Brain microvascular endothelial cell (primary cell): ENCODE results near the gene ZYX.

Experiments used
- DNase-seq: peaks from one replicate; pipeline ENCODE4 v3.0.0-alpha.2; 2020
- H3K27ac ChIP-seq: fragments of 250-450 bp; sonication (Bioruptor Pico); 2 replicates; pipeline ENCODE4 v1.5.1; 2020; ENCODE audit warnings: mild to moderate bottlenecking, moderate library complexity
- H3K27me3 ChIP-seq: fragments of 250-450 bp; sonication (Bioruptor Pico); replicated peaks from 2 replicates; pipeline ENCODE4 v1.5.1; 2020; ENCODE audit warnings: mild to moderate bottlenecking
- H3K36me3 ChIP-seq: fragments of 250-450 bp; sonication (Bioruptor Pico); replicated peaks from 2 replicates; pipeline ENCODE4 v1.5.1; 2020; ENCODE audit warnings: mild to moderate bottlenecking
- H3K4me3 ChIP-seq: 2 replicates; pipeline ENCODE4 v1.5.1; 2011; ENCODE audit warnings: low read depth, mild to moderate bottlenecking, control low read depth, low read length, moderate library complexity
- in situ Hi-C: cut with HindIII; loops from 2 replicates; pipeline ENCODE4 v1.10.0; 2017; ENCODE audit warnings: low sequenced_read_pairs, low pct_ligation_motif_present
- TF ChIP-seq, protein P1 (sequence below): IDR thresholded peaks from 2 replicates; pipeline ENCODE4 v1.5.1; 2011; ENCODE audit warnings: low read depth, mild to moderate bottlenecking, moderate library complexity, low read length, control low read depth, inconsistent platforms; ENCODE audit errors: missing control alignments

The ZYX gene

DNA sequence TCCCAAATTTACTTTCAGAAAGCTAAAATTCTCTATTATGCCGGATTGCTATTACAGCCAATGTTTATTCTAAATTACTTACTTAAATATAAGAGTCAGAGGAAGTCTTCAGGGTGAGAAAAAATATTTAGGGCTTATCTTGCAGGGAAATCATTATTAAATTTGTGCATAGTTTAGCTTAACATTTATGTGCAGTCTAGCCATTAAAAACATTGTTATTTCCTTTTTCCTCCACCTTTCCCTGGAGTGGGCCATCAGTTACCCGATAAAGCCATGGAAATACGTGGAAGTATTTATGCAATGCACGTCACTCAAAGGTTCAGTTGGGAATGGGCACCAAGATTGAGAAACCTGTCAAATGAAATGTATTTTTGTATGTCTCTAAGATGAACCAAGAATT is 52.6 kb downstream of the ZYX start:
- H3K36me3 ChIP-seq, result no peaks in the 10 kb centered on the region
- H3K27me3 ChIP-seq, result no peaks in the 10 kb centered on the region
- H3K4me3 ChIP-seq, result no peak overlapping the region
- H3K27ac ChIP-seq, result no peak overlapping the region
- in situ Hi-C loops, result no loop called here
- TF ChIP-seq, protein P1, sequence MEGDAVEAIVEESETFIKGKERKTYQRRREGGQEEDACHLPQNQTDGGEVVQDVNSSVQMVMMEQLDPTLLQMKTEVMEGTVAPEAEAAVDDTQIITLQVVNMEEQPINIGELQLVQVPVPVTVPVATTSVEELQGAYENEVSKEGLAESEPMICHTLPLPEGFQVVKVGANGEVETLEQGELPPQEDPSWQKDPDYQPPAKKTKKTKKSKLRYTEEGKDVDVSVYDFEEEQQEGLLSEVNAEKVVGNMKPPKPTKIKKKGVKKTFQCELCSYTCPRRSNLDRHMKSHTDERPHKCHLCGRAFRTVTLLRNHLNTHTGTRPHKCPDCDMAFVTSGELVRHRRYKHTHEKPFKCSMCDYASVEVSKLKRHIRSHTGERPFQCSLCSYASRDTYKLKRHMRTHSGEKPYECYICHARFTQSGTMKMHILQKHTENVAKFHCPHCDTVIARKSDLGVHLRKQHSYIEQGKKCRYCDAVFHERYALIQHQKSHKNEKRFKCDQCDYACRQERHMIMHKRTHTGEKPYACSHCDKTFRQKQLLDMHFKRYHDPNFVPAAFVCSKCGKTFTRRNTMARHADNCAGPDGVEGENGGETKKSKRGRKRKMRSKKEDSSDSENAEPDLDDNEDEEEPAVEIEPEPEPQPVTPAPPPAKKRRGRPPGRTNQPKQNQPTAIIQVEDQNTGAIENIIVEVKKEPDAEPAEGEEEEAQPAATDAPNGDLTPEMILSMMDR, result no peak
- DNase-seq, result no peak

DNA sequence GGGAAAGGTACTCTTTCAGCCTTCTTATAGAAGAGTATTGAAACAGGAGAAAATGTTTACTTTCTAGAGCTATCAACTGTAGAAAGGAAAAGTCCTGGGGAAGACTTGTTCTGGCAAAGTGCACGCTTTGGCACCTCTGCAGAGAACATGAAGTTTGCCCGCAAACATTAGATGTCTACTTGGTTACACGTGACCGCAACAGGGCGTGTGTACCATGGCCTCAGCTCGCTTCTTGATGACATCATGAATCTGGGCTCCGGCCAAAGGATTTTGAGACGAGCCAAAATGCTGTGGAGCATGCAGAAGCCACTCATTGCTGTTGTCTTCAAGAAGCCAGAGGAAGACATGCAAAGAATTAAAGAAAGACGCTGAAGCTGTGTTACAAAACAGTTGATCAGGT is 53.5 kb downstream of the ZYX start:
- no peak for DNase-seq
- TF ChIP-seq, protein P1, result no peak
- H3K27ac ChIP-seq, result no peak overlapping the region

DNA sequence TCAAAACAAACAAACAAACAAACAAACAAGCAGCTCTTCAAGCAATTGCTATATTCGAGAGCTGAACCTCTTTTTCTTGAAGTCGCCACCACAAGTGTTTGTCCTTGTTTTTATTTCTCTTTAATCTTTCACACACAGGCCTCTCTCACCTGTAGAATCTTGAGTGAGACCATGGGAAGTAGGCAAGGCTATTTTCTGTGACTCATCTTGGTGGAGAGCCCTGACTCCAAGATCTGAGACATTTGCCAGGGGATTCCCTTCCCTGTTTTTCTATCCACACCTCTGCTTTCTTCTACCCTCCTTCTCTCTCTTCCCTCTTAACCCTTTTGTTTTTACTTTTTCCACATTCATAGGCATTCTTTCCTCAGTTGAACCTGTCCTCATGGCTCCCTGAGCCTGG is 54.1 kb downstream of the ZYX start:
- Histone ChIP-seq H3K36me3 (no peaks in the 10 kb centered on the region), H3K4me3 (no peak overlapping the region), H3K27ac (no peak overlapping the region), H3K27me3 (no peaks in the 10 kb centered on the region)
- DNase-seq, result no peak
- TF ChIP-seq, protein P1, result no peak
- in situ Hi-C loops, result no loop called here

More for the DNA sequence above, 53.5 kb downstream of the ZYX start:
- no peak overlapping the region for H3K4me3 ChIP-seq
- H3K36me3 ChIP-seq, result no peaks in the 10 kb centered on the region
- in situ Hi-C loops, result no loop called here
- H3K27me3 ChIP-seq, result no peaks in the 10 kb centered on the region

DNA sequence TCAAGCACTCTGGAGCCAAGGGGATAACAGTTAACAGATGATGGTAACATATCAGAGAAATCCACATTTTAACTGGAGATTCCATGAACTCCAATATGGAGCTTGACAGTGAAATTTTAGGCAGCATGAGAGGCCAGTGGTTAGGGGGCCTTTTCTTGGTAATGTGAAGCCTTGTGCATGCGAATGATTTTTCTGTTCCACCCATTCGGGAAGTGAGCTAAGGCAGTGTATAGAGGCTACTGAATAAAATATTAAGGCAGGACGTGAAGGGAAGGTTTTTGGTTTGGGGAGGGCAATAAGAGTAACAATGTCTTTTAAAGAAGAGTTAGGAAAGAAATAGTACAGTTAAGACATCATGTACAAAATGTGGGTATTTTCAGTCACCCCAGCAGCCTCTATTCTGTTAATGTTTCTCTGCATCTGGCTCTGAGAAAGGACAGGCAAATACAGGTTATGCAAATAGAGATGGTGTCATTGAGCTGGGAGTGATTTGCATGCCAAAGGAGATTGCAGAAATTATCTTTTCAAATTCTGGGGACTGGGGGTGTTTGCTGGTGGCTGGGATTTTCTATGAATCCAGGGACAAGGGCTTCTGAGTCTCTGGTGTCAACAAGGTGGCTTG is 55.3 kb downstream of the ZYX start:
- TF ChIP-seq, protein P1, result no peak

DNA sequence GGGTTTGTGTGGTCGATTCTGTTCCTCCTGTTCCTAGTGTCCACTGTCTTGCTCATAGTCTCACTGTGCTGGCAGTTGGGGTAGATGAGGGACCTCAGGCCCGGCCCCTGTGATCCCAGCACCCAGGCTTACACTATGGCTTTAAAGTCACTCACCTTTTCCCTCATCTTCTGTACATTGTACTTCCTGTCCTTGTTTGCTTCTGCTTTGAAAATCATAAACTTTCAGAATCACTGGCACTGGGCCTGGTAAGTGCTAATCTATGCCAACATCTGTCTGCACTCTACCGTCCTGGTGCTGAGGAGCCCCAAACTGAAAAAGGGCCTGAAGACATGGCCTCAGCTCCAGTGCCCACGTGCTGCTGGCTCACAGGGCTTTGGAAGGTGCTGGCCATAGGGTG is 56.4 kb downstream of the ZYX start:
- H3K27me3 ChIP-seq, result no peaks in the 10 kb centered on the region
- no peaks in the 10 kb centered on the region for H3K36me3 ChIP-seq
- in situ Hi-C loops, result no loop called here
- no peak for DNase-seq
- no peak overlapping the region for H3K4me3 ChIP-seq
- TF ChIP-seq, protein P1, result no peak
- H3K27ac ChIP-seq, result no peak overlapping the region

More for the DNA sequence above, 55.3 kb downstream of the ZYX start:
- Histone ChIP-seq H3K27ac (no peak overlapping the region), H3K4me3 (no peak overlapping the region), H3K36me3 (no peaks in the 10 kb centered on the region), H3K27me3 (no peaks in the 10 kb centered on the region)
- no peak for DNase-seq
- in situ Hi-C loops, result no loop called here

DNA sequence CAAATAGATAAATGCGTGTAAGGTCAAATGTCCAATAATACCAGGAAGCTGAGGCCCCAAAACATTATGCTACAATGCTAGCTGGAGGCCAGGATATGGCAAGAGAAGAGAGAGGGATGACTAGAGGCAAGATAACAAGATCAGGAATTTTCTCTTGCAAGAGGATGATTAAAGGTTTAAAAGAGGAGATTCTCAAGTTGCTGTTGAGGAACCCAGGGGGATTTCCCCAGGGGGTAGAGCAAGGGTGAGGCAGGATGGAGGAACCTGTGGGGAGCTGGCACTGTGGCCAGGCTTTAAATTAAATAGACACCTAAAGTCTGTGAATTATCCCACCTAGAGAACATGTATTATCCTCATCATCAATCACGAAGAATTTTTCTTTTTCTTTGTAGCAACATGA is 58.7 kb downstream of the ZYX start:
- Histone ChIP-seq H3K27ac (no peak overlapping the region), H3K27me3 (no peaks in the 10 kb centered on the region), H3K4me3 (no peak overlapping the region), H3K36me3 (no peaks in the 10 kb centered on the region)
- in situ Hi-C loops, result no loop called here
- no peak for DNase-seq
- TF ChIP-seq, protein P1, result no peak
